GM18868 (cell line): ENCODE results near the gene INPP4B.

Source experiments
- ATAC-seq: cut with Tn5 transposase; IDR thresholded peaks from one replicate; pipeline ENCODE4 v1.9.1; 2021; ENCODE audit warnings: mild to moderate bottlenecking, moderate library complexity; ENCODE audit not compliant: unreplicated experiment

Gene INPP4B

GRCh38 chr4:142846108-142846728, at the start of gene INPP4B:
Gene INPP4B (minus strand): TSS chr4:142846301.
- peak; percentile 47 for ATAC-seq

- no peak for ATAC-seq
Observed at GRCh38 chr4:142893012-142893411, 46.9 kb upstream of the INPP4B start.

GRCh38 chr4:142886566-142886965, 40.5 kb upstream of the INPP4B start:
- ATAC-seq, result no peak

GRCh38 chr4:142883040-142883832, 37.1 kb upstream of the INPP4B start:
- peak; percentile 58 for ATAC-seq

GRCh38 chr4:142882159-142882558, 36.1 kb upstream of the INPP4B start:
- no peak for ATAC-seq

- ATAC-seq, result no peak
Observed at GRCh38 chr4:142881331-142881730, 35.2 kb upstream of the INPP4B start.

- no peak for ATAC-seq
Observed at GRCh38 chr4:142875117-142875516, 29.0 kb upstream of the INPP4B start.

GRCh38 chr4:142874684-142875083, 28.6 kb upstream of the INPP4B start:
- ATAC-seq, result no peak

- ATAC-seq, result no peak
Observed at GRCh38 chr4:142866685-142867084, 20.6 kb upstream of the INPP4B start.

GRCh38 chr4:142861351-142861750, 15.2 kb upstream of the INPP4B start:
- ATAC-seq, result no peak

- no peak for ATAC-seq
Observed at GRCh38 chr4:142858965-142859364, 12.9 kb upstream of the INPP4B start.

- ATAC-seq, result no peak
Observed at GRCh38 chr4:142858446-142858845, 12.3 kb upstream of the INPP4B start.

- ATAC-seq, result no peak
Observed at GRCh38 chr4:142856576-142856975, 10.5 kb upstream of the INPP4B start.

GRCh38 chr4:142850478-142850877, 4.4 kb upstream of the INPP4B start:
- ATAC-seq, result no peak

GRCh38 chr4:142846729-142847596, 862 bp upstream of the INPP4B start:
- peak; percentile 76 for ATAC-seq

- peak; percentile 3 for ATAC-seq
Observed at GRCh38 chr4:142845293-142846107, 601 bp downstream of the INPP4B start.

- no peak for ATAC-seq
Observed at GRCh38 chr4:142844782-142845181, 1.3 kb downstream of the INPP4B start.

GRCh38 chr4:142840516-142841123, 5.5 kb downstream of the INPP4B start:
- ATAC-seq, result no peak

- no peak for ATAC-seq
Observed at GRCh38 chr4:142838778-142839177, 7.3 kb downstream of the INPP4B start.

- no peak for ATAC-seq
Observed at GRCh38 chr4:142832022-142832421, 14.1 kb downstream of the INPP4B start.
